ENCODE results near the gene PALM3.

- TF ChIP-seq REST (IDR thresholded peaks at IDR 0.05; ENCODE audit: insufficient read depth in 1 of 2, low read depth in 2 of 2, low read length in 2 of 2) (no peak), TAF1 (IDR thresholded peaks at IDR 0.05; ENCODE audit: borderline replicate concordance, insufficient read depth, low read length) (no peak), FOXP2 (optimal IDR thresholded peaks at IDR 0.05; ENCODE audit: borderline replicate concordance, extremely low read depth, extremely low read length, insufficient read depth) (no peak), POLR2AphosphoS5 (IDR thresholded peaks at IDR 0.05; ENCODE audit: low read depth, low read length) (no peak), SIN3A (IDR thresholded peaks at IDR 0.05; ENCODE audit: borderline replicate concordance, insufficient read depth, low read length) (no peak)
These were observed 20.7 kb upstream of the PALM3 start for GRCh38 chr19:14082675-14082960.

Data from PFSK-1 (cell line).